Measurements from ENCODE around the gene TUBA8.

- TF ChIP-seq, protein P1, sequence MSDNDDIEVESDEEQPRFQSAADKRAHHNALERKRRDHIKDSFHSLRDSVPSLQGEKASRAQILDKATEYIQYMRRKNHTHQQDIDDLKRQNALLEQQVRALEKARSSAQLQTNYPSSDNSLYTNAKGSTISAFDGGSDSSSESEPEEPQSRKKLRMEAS (IDR thresholded peaks at IDR 0.05): no peak
- TF ChIP-seq EP300 (IDR thresholded peaks at IDR 0.05; ENCODE audit: borderline replicate concordance): no peak
- no peak for TF ChIP-seq EGR1 (IDR thresholded peaks at IDR 0.05)
- TF ChIP-seq CREB1 (IDR thresholded peaks at IDR 0.05; ENCODE audit: low read depth): no peak
- TF ChIP-seq, protein P2, sequence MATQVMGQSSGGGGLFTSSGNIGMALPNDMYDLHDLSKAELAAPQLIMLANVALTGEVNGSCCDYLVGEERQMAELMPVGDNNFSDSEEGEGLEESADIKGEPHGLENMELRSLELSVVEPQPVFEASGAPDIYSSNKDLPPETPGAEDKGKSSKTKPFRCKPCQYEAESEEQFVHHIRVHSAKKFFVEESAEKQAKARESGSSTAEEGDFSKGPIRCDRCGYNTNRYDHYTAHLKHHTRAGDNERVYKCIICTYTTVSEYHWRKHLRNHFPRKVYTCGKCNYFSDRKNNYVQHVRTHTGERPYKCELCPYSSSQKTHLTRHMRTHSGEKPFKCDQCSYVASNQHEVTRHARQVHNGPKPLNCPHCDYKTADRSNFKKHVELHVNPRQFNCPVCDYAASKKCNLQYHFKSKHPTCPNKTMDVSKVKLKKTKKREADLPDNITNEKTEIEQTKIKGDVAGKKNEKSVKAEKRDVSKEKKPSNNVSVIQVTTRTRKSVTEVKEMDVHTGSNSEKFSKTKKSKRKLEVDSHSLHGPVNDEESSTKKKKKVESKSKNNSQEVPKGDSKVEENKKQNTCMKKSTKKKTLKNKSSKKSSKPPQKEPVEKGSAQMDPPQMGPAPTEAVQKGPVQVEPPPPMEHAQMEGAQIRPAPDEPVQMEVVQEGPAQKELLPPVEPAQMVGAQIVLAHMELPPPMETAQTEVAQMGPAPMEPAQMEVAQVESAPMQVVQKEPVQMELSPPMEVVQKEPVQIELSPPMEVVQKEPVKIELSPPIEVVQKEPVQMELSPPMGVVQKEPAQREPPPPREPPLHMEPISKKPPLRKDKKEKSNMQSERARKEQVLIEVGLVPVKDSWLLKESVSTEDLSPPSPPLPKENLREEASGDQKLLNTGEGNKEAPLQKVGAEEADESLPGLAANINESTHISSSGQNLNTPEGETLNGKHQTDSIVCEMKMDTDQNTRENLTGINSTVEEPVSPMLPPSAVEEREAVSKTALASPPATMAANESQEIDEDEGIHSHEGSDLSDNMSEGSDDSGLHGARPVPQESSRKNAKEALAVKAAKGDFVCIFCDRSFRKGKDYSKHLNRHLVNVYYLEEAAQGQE (IDR thresholded peaks at IDR 0.05; ENCODE audit: low read depth): no peak
- TF ChIP-seq, protein P3, sequence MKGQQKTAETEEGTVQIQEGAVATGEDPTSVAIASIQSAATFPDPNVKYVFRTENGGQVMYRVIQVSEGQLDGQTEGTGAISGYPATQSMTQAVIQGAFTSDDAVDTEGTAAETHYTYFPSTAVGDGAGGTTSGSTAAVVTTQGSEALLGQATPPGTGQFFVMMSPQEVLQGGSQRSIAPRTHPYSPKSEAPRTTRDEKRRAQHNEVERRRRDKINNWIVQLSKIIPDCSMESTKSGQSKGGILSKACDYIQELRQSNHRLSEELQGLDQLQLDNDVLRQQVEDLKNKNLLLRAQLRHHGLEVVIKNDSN (IDR thresholded peaks at IDR 0.05): no peak
- TF ChIP-seq YY1 (IDR thresholded peaks at IDR 0.05; ENCODE audit: low read depth): no peak
These were observed 1.2 kb downstream of the TUBA8 start for GRCh38 chr22:18111759-18112330.
